Measurements from ENCODE around the gene DCHS1. TPM values are rescaled to one million over a fixed set of nuclear protein-coding genes. Genes with fewer than 3 reads are reported as not detected.

Gene DCHS1
- total RNA-seq, 3 donors from 2014 or later = 7.2 to 18.0 (median 13.8) TPM

- TF ChIP-seq CTCF (IDR thresholded peaks at IDR 0.05) (no peak), POLR2AphosphoS5 (IDR thresholded peaks at IDR 0.05) (no peak), POLR2A (IDR thresholded peaks at IDR 0.05) (no peak)
- intact Hi-C loops (cut with DNase I; ENCODE audit: low total_unique reads) = no loop called here
- Histone ChIP-seq H3K4me3 (no peak overlapping the region), H3K27ac (no peak overlapping the region), H3K4me1 (no peaks in the 10 kb centered on the region), H3K27me3 (no peaks in the 10 kb centered on the region), H3K9me3 (no peaks in the 10 kb centered on the region), H3K36me3 (peaks cover 4% of the 10 kb centered on the region)
- no peak for DNase-seq (ENCODE audit: low spot score in 2 of 2)
Observed at GRCh38 chr11:6614446-6614845, 41.2 kb downstream of the DCHS1 start.

GRCh38 chr11:6613496-6613895 is 42.1 kb downstream of the DCHS1 start:
- Histone ChIP-seq H3K36me3 (peaks cover 10% of the 10 kb centered on the region), H3K9me3 (no peaks in the 10 kb centered on the region), H3K4me3 (no peak overlapping the region), H3K4me1 (no peaks in the 10 kb centered on the region), H3K27ac (peak overlapping the region; percentile 93 to 99), H3K27me3 (no peaks in the 10 kb centered on the region)
- intact Hi-C loops (cut with DNase I; ENCODE audit: low total_unique reads) = no loop called here
- TF ChIP-seq POLR2A (IDR thresholded peaks at IDR 0.05) = no peak
- TF ChIP-seq POLR2AphosphoS5 (IDR thresholded peaks at IDR 0.05) = no peak
- TF ChIP-seq CTCF (IDR thresholded peaks at IDR 0.05) = no peak
- DNase-seq (ENCODE audit: low spot score in 2 of 2) = no peak

- peak within 1 kb of the TSS; percentile 83 to 88 (median 84) for H3K4me3 ChIP-seq
- peak; percentile 94 to 96 (median 95) for TF ChIP-seq POLR2AphosphoS5 (IDR thresholded peaks at IDR 0.05)
- TF ChIP-seq POLR2A (IDR thresholded peaks at IDR 0.05) = peak; percentile 78
- TF ChIP-seq CTCF (IDR thresholded peaks at IDR 0.05) = peak in 2 of 3 donors; percentile 23 to 33
- peaks cover 0 to 7% of the 10 kb centered on the region in 2 donors for H3K4me1 ChIP-seq
- DNase-seq (ENCODE audit: low spot score in 2 of 2) = peak; percentile 97
- no peaks in the 10 kb centered on the region for H3K9me3 ChIP-seq
- intact Hi-C loops (cut with DNase I; ENCODE audit: low total_unique reads) = no loop called here
- H3K27ac ChIP-seq = peak within 1 kb of the TSS; percentile 93 to 99
- H3K27me3 ChIP-seq = no peaks in the 10 kb centered on the region
- H3K36me3 ChIP-seq = peaks cover 13% of the 10 kb centered on the region
Observed at GRCh38 chr11:6612213-6613041, 43.2 kb downstream of the DCHS1 start, which contains the start of gene TAF10. TAF10 (minus strand) TSS chr11:6612216; CDS start chr11:6612189, 27 bp downstream.

GRCh38 chr11:6611963-6612212 is 43.7 kb downstream of the DCHS1 start:
- Histone ChIP-seq H3K27ac (peak overlapping the region; percentile 93 to 99), H3K4me1 (peaks cover 0 to 9% of the 10 kb centered on the region in 2 donors), H3K4me3 (peak overlapping the region; percentile 83 to 88 (median 84)), H3K36me3 (peaks cover 13% of the 10 kb centered on the region), H3K9me3 (no peaks in the 10 kb centered on the region), H3K27me3 (no peaks in the 10 kb centered on the region)
- TF ChIP-seq POLR2AphosphoS5 (IDR thresholded peaks at IDR 0.05) (no peak), POLR2A (IDR thresholded peaks at IDR 0.05) (no peak), CTCF (IDR thresholded peaks at IDR 0.05) (no peak)
- DNase-seq (ENCODE audit: low spot score in 2 of 2) = no peak
- intact Hi-C loops (cut with DNase I; ENCODE audit: low total_unique reads) = no loop called here
